ENCODE measurements around the gene TXNIP.

Gene TXNIP

DNA sequence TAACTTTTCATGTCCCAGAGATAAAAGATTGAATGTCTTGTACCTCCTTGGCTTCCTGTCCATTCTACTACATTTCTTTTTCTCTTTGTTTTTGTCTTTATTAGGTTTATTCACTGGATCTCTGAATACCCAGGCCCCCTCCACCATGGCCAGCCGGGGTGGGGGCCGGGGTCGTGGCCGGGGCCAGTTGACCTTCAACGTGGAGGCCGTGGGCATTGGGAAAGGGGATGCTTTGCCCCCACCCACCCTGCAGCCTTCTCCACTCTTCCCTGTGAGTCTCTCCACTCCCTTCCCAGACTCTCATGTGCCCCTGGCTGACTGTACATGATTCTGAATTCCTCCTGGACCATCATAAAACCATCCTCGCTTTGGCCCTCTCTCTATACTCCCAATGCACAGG, 21.7 kb downstream of the TXNIP start:
- Histone ChIP-seq H3K27ac (ENCODE audit: low read depth, low read length) (no peak overlapping the region), H3K27me3 (ENCODE audit: control insufficient read depth, insufficient read depth, low read length) (no peaks in the 10 kb centered on the region), H3K36me3 (ENCODE audit: control insufficient read depth, insufficient read depth, low read length) (no peaks in the 10 kb centered on the region), H3K9ac (ENCODE audit: low read depth, low read length) (no peak overlapping the region), H3K9me3 (ENCODE audit: control insufficient read depth, insufficient read depth, low read length) (no peaks in the 10 kb centered on the region), H3K4me3 (ENCODE audit: low read depth, low read length) (no peak overlapping the region), H3K4me1 (ENCODE audit: control insufficient read depth, insufficient read depth, low read length) (peaks cover 24% of the 10 kb centered on the region)

- Histone ChIP-seq H3K4me3 (ENCODE audit: low read depth, low read length) (no peak overlapping the region), H3K36me3 (ENCODE audit: control insufficient read depth, insufficient read depth, low read length) (no peaks in the 10 kb centered on the region), H3K27me3 (ENCODE audit: control insufficient read depth, insufficient read depth, low read length) (no peaks in the 10 kb centered on the region), H3K9ac (ENCODE audit: low read depth, low read length) (no peak overlapping the region), H3K4me1 (ENCODE audit: control insufficient read depth, insufficient read depth, low read length) (peaks cover 6% of the 10 kb centered on the region), H3K9me3 (ENCODE audit: control insufficient read depth, insufficient read depth, low read length) (no peaks in the 10 kb centered on the region), H3K27ac (ENCODE audit: low read depth, low read length) (no peak overlapping the region)
Observed at GRCh38 chr1:145972580-145972979, 23.8 kb downstream of the TXNIP start.

DNA sequence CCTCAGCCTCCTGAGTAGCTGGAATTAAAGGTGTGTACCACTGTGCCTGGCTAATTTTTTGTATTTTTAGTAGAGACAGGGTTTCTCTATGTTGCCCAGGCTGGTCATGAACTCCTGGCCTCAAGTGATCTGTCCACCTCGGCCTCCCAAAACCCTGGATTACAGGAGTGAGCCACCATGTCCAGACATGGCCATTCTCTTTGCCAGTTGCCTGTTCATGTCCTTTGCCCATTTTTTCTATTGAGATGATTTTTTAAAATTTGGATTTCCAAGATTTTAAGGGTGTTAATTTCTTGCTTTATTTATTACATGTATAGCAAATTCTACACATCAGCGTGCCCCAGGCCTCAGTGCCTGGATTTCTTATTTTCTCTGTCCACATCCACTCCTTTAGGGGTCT, 29.1 kb downstream of the TXNIP start:
- H3K27ac ChIP-seq (ENCODE audit: low read depth, low read length) = no peak overlapping the region
- H3K4me1 ChIP-seq (ENCODE audit: control insufficient read depth, insufficient read depth, low read length) = peaks cover 12% of the 10 kb centered on the region
- H3K9me3 ChIP-seq (ENCODE audit: control insufficient read depth, insufficient read depth, low read length) = no peaks in the 10 kb centered on the region
- peaks cover 20% of the 10 kb centered on the region for H3K27me3 ChIP-seq (ENCODE audit: control insufficient read depth, insufficient read depth, low read length)
- no peak overlapping the region for H3K4me3 ChIP-seq (ENCODE audit: low read depth, low read length)
- H3K36me3 ChIP-seq (ENCODE audit: control insufficient read depth, insufficient read depth, low read length) = no peaks in the 10 kb centered on the region
- H3K9ac ChIP-seq (ENCODE audit: low read depth, low read length) = no peak overlapping the region

GRCh38 chr1:145965119-145965744, 31.1 kb downstream of the TXNIP start:
- no peaks in the 10 kb centered on the region for H3K36me3 ChIP-seq (ENCODE audit: control insufficient read depth, insufficient read depth, low read length)
- H3K4me3 ChIP-seq (ENCODE audit: low read depth, low read length) = peak overlapping the region; percentile 79
- H3K9ac ChIP-seq (ENCODE audit: low read depth, low read length) = no peak overlapping the region
- no peak overlapping the region for H3K27ac ChIP-seq (ENCODE audit: low read depth, low read length)
- H3K27me3 ChIP-seq (ENCODE audit: control insufficient read depth, insufficient read depth, low read length) = peaks cover 40% of the 10 kb centered on the region
- peaks cover 12% of the 10 kb centered on the region for H3K4me1 ChIP-seq (ENCODE audit: control insufficient read depth, insufficient read depth, low read length)
- no peaks in the 10 kb centered on the region for H3K9me3 ChIP-seq (ENCODE audit: control insufficient read depth, insufficient read depth, low read length)

GRCh38 chr1:145964328-145965118, 31.9 kb downstream of the TXNIP start, which contains the start of the genes ANKRD34A and POLR3GL:
ANKRD34A (minus strand) TSS chr1:145964575; CDS start chr1:145961759, 2,816 bp downstream.
POLR3GL (plus strand) TSS chr1:145964690; CDS start chr1:145974866, 10,176 bp downstream.
- peak within 1 kb of the TSS; percentile 79 for H3K4me3 ChIP-seq (ENCODE audit: low read depth, low read length)
- H3K27me3 ChIP-seq (ENCODE audit: control insufficient read depth, insufficient read depth, low read length) = peaks cover 47% of the 10 kb centered on the region
- H3K36me3 ChIP-seq (ENCODE audit: control insufficient read depth, insufficient read depth, low read length) = no peaks in the 10 kb centered on the region
- no peak within 1 kb of the TSS for H3K9ac ChIP-seq (ENCODE audit: low read depth, low read length)
- H3K27ac ChIP-seq (ENCODE audit: low read depth, low read length) = peak within 1 kb of the TSS; percentile 32
- peaks cover 16% of the 10 kb centered on the region for H3K4me1 ChIP-seq (ENCODE audit: control insufficient read depth, insufficient read depth, low read length)
- no peaks in the 10 kb centered on the region for H3K9me3 ChIP-seq (ENCODE audit: control insufficient read depth, insufficient read depth, low read length)

DNA sequence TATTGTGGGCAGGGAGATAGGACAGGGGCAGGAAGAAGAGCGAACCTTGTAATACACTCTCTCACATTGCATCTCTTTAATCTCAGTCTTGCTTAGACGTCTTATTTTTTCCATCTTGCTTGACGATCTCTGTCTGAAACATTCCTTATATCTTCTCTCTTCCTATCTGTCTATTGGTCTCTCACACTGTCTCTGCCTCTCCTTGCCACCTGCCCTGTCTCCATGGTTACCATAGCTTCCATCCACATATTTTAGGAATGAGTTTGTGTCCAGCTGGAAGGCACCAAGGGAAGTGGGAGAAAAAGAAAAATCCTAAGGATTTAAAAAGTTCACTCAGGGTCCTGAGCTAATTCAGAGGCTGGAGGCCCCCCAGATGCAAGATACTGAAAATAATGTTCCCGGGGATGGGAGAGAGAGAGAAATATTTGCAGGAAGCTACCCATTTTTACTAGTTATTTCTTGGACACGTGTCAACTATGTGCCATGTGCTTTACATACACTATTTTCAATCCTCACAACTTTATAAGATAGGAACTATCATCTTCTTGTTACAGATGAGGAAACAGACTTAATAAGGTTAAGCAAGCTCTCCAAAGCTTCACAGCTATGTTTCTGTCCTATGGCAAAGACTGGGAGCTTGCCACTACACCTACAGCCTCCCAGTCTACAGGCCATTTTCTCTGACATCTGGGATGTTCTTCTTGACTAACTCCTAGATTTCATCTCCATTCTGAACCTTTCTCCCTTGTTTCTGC, 32.9 kb downstream of the TXNIP start:
- Histone ChIP-seq H3K27me3 (ENCODE audit: control insufficient read depth, insufficient read depth, low read length) (peaks cover 57% of the 10 kb centered on the region), H3K4me3 (ENCODE audit: low read depth, low read length) (peak overlapping the region; percentile 79), H3K4me1 (ENCODE audit: control insufficient read depth, insufficient read depth, low read length) (peaks cover 16% of the 10 kb centered on the region), H3K9me3 (ENCODE audit: control insufficient read depth, insufficient read depth, low read length) (no peaks in the 10 kb centered on the region), H3K27ac (ENCODE audit: low read depth, low read length) (no peak overlapping the region), H3K9ac (ENCODE audit: low read depth, low read length) (no peak overlapping the region), H3K36me3 (ENCODE audit: control insufficient read depth, insufficient read depth, low read length) (no peaks in the 10 kb centered on the region)

DNA sequence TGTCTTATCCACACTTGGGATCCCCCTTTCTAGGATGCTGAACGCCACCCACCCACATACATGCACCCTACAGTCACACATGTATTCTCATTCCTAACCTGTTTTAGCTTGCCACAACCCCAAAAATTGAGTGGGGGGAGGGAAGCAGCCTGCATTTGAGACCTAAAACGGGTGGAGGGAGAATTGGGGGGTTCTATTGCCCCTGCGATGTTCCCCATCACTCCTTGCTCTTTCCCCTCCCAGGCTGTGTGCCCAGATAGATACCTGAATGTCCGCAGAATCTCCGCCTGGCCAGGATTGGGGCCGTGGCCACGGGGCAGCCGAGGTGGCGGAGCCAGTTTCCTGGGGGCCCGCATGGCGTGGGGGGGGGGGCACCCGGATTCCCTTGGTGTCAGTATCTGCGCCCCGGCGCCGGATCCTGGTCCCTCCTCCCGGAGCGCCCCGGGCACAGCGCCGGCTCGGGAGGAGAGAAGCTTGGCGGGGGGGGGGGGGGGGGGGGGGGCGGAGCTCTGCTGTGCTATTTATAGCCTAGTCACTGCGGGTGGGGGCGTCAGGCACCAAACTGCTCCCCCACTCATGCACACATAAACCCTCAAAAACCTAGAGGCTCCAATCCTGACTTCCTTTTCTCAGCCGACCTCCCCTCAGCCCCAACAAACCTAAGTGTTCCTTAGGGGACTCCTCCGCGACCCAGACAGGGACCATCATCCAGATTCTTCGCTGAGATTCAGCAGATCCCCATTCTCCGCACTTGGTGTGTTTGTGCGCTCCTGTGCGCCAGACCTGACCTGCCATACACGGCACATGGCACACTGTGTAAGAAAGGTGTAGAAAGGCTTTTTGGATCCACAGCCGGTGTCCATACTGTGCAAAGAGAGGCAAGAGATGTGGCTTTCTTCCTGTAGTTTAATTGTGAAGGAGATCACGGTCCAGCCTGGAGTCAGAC, 33.9 kb downstream of the TXNIP start:
- Histone ChIP-seq H3K9ac (ENCODE audit: low read depth, low read length) (no peak overlapping the region), H3K4me3 (ENCODE audit: low read depth, low read length) (peak overlapping the region; percentile 92), H3K36me3 (ENCODE audit: control insufficient read depth, insufficient read depth, low read length) (no peaks in the 10 kb centered on the region), H3K27ac (ENCODE audit: low read depth, low read length) (no peak overlapping the region), H3K27me3 (ENCODE audit: control insufficient read depth, insufficient read depth, low read length) (peaks cover 63% of the 10 kb centered on the region), H3K4me1 (ENCODE audit: control insufficient read depth, insufficient read depth, low read length) (peaks cover 20% of the 10 kb centered on the region), H3K9me3 (ENCODE audit: control insufficient read depth, insufficient read depth, low read length) (no peaks in the 10 kb centered on the region)

- Histone ChIP-seq H3K4me1 (ENCODE audit: control insufficient read depth, insufficient read depth, low read length) (peaks cover 25% of the 10 kb centered on the region), H3K27me3 (ENCODE audit: control insufficient read depth, insufficient read depth, low read length) (peaks cover 71% of the 10 kb centered on the region), H3K9me3 (ENCODE audit: control insufficient read depth, insufficient read depth, low read length) (no peaks in the 10 kb centered on the region), H3K4me3 (ENCODE audit: low read depth, low read length) (peak overlapping the region; percentile 92), H3K27ac (ENCODE audit: low read depth, low read length) (no peak overlapping the region), H3K9ac (ENCODE audit: low read depth, low read length) (no peak overlapping the region), H3K36me3 (ENCODE audit: control insufficient read depth, insufficient read depth, low read length) (no peaks in the 10 kb centered on the region)
Observed at GRCh38 chr1:145961425-145962156, 34.8 kb downstream of the TXNIP start.

- Histone ChIP-seq H3K27me3 (ENCODE audit: control insufficient read depth, insufficient read depth, low read length) (peaks cover 77% of the 10 kb centered on the region), H3K4me1 (ENCODE audit: control insufficient read depth, insufficient read depth, low read length) (peaks cover 25% of the 10 kb centered on the region), H3K4me3 (ENCODE audit: low read depth, low read length) (peak overlapping the region; percentile 92), H3K9me3 (ENCODE audit: control insufficient read depth, insufficient read depth, low read length) (no peaks in the 10 kb centered on the region), H3K27ac (ENCODE audit: low read depth, low read length) (no peak overlapping the region), H3K36me3 (ENCODE audit: control insufficient read depth, insufficient read depth, low read length) (no peaks in the 10 kb centered on the region), H3K9ac (ENCODE audit: low read depth, low read length) (no peak overlapping the region)
Observed at GRCh38 chr1:145961109-145961424, 35.3 kb downstream of the TXNIP start.

Measured in HUES48 (cell line).